ENCODE measurements around the gene GRID2. TPM values are rescaled to one million over a fixed set of nuclear protein-coding genes. Genes with fewer than 3 reads are reported as not detected.

Gene GRID2
- total and polyA plus RNA-seq, 2 of the 4 experiments (the other 2 are of a cell fraction): under 0.01 TPM; not detected in 1

GRCh38 chr4:93237521-93237920, 933.8 kb downstream of the GRID2 start:
- no peak overlapping the region for H2BK120ac ChIP-seq (ENCODE audit: low read depth, low read length)
- no peak overlapping the region for H3K18ac ChIP-seq (ENCODE audit: low read depth, low read length)
- ATAC-seq (ENCODE audit: low read depth) (no peak), DNase-seq (no peak)
- no peaks in the 10 kb centered on the region for H3K36me3 ChIP-seq (ENCODE audit: control insufficient read depth, insufficient read depth, low read length)
- no peak overlapping the region for H3K4me2 ChIP-seq (ENCODE audit: low read depth, low read length)
- H2AK5ac ChIP-seq (ENCODE audit: low read depth, low read length): no peak overlapping the region
- dilution Hi-C loops (cut with HindIII; ENCODE audit: low sequenced_read_pairs, unreplicated experiment): no loop called here
- no peaks in the 10 kb centered on the region for H3K27me3 ChIP-seq (ENCODE audit: control insufficient read depth, insufficient read depth, low read length)
- H2BK5ac ChIP-seq (ENCODE audit: low read depth, low read length, poor library complexity, severe bottlenecking): no peak overlapping the region
- H3K9me3 ChIP-seq (ENCODE audit: control insufficient read depth, insufficient read depth, low read length): no peaks in the 10 kb centered on the region
- no CpG with 5 or more reads among the region's 2 CpGs for WGBS, 2 experiments (ENCODE audit: extremely low coverage in 2 of 2, insufficient read length in 1 of 2)
- H3K4me1 ChIP-seq (ENCODE audit: control insufficient read depth, insufficient read depth, low read length): no peaks in the 10 kb centered on the region
- no peak overlapping the region for H3K23ac ChIP-seq (ENCODE audit: low read depth, low read length)
- CTCF ChIA-PET: no interaction called here
- in situ Hi-C loops (cut with MboI; ENCODE audit: low sequenced_read_pairs): no loop called here
- no peak overlapping the region for H4K91ac ChIP-seq (ENCODE audit: insufficient read depth, low read depth, low read length)
- no peak overlapping the region for H2BK20ac ChIP-seq (ENCODE audit: low read depth, low read length)
- H3K14ac ChIP-seq (replicated peaks; ENCODE audit: low read depth, low read length): no peak overlapping the region
- no peak overlapping the region for H3K56ac ChIP-seq (ENCODE audit: extremely low read depth, insufficient read depth, low read length)
- intact Hi-C loops (cut with micrococcal nuclease): no loop called here
- no peak overlapping the region for H2AK9ac ChIP-seq (replicated peaks; ENCODE audit: low read depth, low read length, poor library complexity)
- BruUV-seq (replicated peaks): no TSS peak
- no peak overlapping the region for H4K5ac ChIP-seq (ENCODE audit: low read depth, low read length)
- H3K9me1 ChIP-seq (ENCODE audit: insufficient read depth, low read length): no peaks in the 10 kb centered on the region
- no peak overlapping the region for H3K4me3 ChIP-seq (ENCODE audit: insufficient read depth, low read depth, low read length)
- no peak overlapping the region for H3K9ac ChIP-seq (ENCODE audit: low read depth, low read length)
- no peaks in the 10 kb centered on the region for H4K20me1 ChIP-seq (ENCODE audit: insufficient read depth, low read length)
- no peak overlapping the region for H2AFZ ChIP-seq (replicated peaks; ENCODE audit: low read length, poor library complexity)
- H4K8ac ChIP-seq (ENCODE audit: low read depth in 2 of 2, low read length in 2 of 2): no peak overlapping the region
- TF ChIP-seq CHD1 (IDR thresholded peaks at IDR 0.05; ENCODE audit: low read depth, low read length) (no peak), CTCF (conservative IDR thresholded peaks at IDR 0.05; ENCODE audit: low read depth, low read length) (no peak), RFX5 (IDR thresholded peaks at IDR 0.05; ENCODE audit: low read depth, low read length) (no peak), MAFK (IDR thresholded peaks at IDR 0.05; ENCODE audit: low read depth, low read length) (no peak), ELK1 (IDR thresholded peaks at IDR 0.05; ENCODE audit: borderline replicate concordance, low read depth, low read length) (no peak), POLR2A (IDR thresholded peaks at IDR 0.05; ENCODE audit: low read depth, low read length) (no peak), NFE2L2 (IDR thresholded peaks at IDR 0.05; ENCODE audit: low read depth, low read length) (no peak), BHLHE40 (IDR thresholded peaks at IDR 0.05; ENCODE audit: low read depth, low read length) (no peak)
- no peak overlapping the region for H2BK15ac ChIP-seq (ENCODE audit: low read depth, low read length)
- POLR2A ChIA-PET (ENCODE audit: unreplicated experiment): no interaction called here
- no peak overlapping the region for H3K27ac ChIP-seq (ENCODE audit: insufficient read depth, low read length)
- no peak overlapping the region for H3K4ac ChIP-seq (ENCODE audit: low read depth, low read length)
- no peaks in the 10 kb centered on the region for H3K79me1 ChIP-seq (ENCODE audit: low read depth in 1 of 2, low read length in 2 of 2)
